Islet precursor cell (in vitro differentiated cells): ENCODE measurements around the gene GRIPAP1.
A peak's percentile ranks its signal among the peaks of the same experiment; 100 is the strongest.

ENCODE experiments used
- DNase-seq: peaks from one replicate; pipeline ENCODE4 v3.0.0-alpha.2; 2018

GRIPAP1 gene

GRCh38 chrX:49002091-49002935 is at the start of gene GRIPAP1:
TSS of gene GRIPAP1 (minus strand) at chrX:49002264. CDS start at chrX:49002229, 35 bp downstream.
- DNase-seq: peak; percentile 91

DNA sequence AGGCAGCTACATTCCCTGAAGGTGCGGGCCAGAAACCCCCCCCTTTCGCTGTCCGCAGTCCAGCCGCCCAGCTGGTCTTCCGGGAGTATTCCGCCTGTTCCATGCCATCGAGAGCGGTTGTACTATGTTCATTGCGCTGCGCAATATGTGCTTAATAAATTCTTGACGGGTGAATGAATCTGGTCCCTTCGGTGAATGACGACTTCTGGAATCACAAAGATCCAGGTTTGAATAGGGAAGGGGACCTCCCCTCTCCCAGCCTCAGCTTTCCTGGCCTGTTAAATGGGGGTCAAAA is 41.9 kb upstream of the GRIPAP1 start:
- DNase-seq: no peak

DNA sequence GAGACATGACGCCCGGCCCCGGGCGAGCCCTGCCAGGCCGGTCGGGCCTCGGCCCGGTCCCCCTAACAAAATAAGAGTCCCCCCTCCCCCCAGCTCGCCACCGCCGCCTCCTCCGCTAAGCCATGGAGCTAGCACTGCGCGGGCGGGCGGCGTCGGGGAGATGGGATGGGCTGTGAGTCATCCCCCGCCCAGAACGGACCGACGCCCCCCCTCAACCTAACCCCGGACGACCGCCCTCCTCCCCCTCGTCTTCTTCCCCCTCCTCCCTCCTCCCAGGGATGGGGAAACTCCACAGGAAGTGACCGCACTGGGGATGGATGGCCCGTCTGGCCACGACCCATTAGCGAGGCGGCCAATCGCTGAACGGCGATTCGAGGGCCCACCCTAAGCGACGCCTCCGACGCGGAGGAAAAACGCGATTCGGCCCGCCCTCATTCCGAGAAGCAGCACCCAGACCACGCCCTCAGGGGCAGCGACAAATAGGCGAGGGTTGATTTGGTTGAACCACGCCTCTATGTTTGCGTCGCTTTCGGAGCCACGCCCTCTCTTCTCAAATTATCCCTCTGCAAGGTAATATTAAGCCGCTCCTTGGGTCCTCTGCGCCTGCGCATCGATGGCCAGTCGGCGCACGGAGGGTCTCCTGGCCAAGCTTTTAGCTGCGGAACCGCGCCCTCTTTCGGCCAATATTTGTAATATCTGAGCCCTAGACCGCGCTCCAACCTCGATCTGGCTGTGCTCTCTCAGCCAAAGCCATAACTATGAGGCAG is 41.3 kb upstream of the GRIPAP1 start, which contains the start of gene TFE3:
TSS of gene TFE3 (minus strand) at position 138 of the 767 bp plus-strand sequence. CDS start at position 7, 131 bp downstream.
- peak; percentile 99 for DNase-seq

- no peak for DNase-seq
Observed at GRCh38 chrX:49042581-49043219, 40.6 kb upstream of the GRIPAP1 start.

GRCh38 chrX:49041744-49042580 is 39.9 kb upstream of the GRIPAP1 start:
- DNase-seq: no peak

- no peak for DNase-seq
Observed at GRCh38 chrX:49040376-49040955, 38.4 kb upstream of the GRIPAP1 start.

DNA sequence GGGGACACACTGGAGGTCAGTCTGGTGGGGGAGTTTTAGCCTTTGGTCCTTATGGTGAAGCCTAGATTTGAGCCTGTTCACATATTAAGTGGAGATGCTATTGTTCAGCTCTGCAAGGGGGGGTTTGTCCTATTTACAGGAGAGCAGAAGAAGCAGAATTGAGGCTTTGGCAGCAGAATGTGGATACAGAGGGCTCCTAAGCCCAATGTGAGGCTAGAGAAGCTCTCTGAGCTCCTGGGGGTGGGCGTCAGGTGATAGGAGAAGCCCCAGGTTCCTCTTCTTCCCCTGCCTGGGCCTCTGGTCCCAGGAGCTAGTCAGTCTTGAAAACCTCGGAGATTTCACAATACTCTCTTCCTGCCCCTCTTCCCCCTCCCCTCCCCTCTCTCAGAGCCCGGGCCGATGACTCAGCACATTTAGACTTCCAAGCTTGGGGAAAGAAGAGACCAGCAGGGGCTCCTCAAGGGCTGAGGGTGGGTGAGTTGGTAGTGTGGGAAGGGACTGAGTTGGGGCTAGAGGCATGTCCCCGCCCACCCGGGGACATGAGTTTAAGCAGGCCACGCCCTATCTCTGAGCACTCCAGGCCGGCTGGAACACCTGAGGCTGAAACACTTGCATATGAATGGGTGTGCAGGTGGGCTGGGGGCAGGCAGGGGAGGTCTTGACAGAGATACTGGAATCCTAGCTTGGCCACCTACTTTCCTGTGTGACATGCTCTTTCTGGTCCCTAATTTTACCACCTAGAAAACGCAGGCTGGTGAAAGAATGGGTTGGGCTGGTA is 37.7 kb upstream of the GRIPAP1 start:
- peak; percentile 98 for DNase-seq

GRCh38 chrX:49037883-49038475 is 35.9 kb upstream of the GRIPAP1 start:
- no peak for DNase-seq

- no peak for DNase-seq
Observed at GRCh38 chrX:49030283-49030682, 28.2 kb upstream of the GRIPAP1 start.

DNA sequence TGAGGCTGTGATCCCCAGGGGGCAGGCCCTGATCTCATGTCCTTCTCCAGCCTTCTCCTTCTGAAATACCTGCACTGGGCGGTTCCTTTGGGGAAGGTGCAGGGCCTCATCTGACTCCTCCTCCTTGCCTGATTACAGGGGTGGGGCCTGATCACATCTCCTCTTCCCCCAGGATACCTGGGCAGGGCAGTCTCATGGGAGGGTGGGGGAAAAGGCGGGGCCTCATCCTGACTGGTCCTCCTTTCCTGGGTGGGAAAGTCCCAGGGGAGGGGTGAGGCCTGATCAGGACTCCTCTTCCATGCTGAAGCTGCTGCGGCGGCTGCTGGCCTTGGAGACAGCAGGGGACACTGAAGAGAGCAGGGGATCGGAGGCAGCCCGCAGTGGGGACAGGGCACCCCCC is 27.8 kb upstream of the GRIPAP1 start:
- peak; percentile 74 for DNase-seq

DNA sequence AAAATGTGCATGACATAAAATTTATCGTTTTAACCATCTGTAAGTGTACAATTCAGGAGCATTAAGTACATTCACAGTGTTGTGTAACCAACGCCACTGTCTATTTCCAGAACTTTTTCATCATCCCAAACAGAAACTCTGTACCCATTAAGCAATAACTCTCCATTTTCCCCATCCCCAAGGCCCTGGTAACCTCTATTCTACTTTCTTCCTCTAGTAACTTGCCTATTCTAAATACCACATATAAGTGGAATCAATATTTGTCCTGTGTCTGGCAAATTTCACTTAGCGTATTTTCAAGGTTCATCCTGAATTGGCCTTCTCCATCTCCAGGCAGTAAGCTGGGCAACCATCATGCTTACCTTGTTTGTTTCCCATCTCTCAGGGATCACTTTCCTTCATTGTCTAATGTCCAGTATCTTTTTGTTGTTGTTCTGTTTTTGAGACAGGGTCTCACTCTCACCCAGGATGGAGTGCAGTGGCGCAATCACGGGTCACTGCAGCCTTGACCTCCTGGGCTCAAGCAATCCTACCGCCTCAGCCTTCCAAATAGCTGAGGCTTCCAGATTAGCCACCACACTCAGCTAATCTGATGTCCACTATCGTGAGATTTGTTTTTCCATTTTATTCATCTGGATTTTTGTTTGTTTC is 17.7 kb upstream of the GRIPAP1 start:
- no peak for DNase-seq

DNA sequence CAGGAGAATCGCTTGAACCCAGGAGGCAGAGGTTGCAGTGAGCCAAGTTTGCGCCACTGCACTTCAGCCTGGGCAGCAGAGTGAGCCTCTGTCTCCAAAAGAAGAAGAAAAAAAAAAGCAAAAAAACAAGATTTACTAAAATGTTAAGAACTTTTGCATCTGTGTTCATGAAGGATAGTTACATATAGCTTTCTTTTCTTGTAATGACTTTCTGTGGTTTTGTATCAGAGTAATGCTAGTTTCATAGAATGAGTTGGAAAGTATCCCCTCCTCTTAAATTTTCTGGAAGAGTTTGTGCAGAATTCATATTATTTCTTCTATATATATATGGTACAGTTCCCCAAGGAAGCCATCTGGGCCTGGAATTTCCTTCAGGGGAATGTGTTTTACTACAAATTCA is 17.0 kb upstream of the GRIPAP1 start:
- no peak for DNase-seq

DNA sequence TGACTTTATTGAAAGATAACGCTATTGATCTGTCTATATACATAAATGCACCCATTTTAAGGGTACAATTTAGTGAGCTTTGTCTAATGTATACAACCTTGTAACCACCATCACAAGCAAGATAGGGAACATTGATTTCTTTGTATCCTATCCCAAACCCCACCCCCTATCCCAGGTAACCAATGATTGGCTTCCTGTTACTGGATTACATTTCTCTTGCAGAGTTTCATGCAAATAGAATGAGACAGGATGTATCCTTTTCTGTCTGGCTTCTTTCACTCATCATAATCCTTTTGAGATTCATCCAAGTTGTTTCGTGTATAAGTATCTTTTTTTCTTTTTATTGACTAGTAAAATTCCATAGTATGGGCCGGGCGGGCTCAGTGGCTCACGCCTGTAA is 1.6 kb upstream of the GRIPAP1 start:
- no peak for DNase-seq

DNA sequence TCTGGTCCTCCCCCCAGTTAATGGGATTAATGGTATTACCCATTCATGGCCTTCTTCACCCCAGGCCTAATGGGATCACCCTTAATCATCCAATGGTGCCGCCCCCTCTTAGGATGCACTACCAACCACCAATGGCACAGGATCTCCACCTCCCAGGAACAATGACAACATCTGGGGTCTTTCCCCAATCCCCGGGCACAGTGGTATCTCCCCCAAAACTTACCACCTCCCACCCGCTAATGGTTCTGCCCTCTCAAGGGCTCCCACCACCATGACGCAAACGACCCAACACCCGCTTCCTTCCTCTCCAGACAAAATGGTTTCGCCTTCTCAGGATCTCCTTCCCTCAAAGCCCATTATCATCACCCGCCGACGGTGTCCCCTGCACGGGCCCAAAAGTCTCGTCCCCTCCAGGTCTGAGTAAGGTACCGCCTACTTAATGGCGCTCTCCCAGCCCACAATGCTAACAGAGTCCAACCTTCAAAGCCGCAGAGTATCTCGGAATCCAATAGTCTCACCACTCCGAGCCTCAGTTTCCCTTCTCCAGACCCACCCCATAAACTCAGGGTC is 458 bp downstream of the GRIPAP1 start:
- DNase-seq: no peak

DNA sequence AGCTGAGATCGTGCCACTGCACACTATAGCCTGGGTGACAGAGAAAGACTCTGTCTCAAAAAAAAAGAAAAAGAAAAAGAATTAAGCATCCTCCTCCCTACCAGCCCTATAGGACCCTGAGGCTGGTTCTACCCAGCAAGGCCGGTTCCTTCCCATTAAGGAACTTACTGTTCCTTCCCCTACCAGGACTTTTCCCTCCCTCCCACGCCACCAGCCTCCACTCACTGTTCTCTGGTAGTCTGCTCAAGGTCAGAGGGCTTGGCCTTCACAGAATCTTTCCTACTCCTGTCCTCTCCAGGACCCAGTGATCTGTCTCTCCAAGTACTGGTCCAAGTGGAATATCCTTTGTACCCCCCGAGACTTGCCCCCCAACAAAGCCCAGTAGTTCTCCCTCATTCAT is 1.4 kb downstream of the GRIPAP1 start:
- no peak for DNase-seq

DNA sequence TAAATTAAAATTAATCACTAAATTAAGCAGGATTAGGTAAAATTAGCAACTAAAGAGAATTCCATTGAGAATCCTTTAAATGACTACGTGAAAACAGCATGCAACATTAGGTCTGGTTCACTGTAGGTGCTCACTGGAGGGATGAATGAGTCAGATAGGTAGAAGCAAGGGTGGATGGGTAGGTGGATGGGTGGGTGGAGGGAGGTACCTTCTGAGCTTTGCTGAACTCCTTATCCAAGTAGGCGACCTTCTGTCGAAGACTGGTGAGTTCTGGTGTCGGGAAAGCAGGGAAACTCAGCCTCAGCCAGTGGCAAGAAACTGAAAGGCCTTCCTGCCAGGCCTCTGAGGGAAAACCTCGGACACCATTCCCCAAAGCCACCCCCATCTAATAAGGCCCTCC is 3.0 kb downstream of the GRIPAP1 start:
- no peak for DNase-seq

DNA sequence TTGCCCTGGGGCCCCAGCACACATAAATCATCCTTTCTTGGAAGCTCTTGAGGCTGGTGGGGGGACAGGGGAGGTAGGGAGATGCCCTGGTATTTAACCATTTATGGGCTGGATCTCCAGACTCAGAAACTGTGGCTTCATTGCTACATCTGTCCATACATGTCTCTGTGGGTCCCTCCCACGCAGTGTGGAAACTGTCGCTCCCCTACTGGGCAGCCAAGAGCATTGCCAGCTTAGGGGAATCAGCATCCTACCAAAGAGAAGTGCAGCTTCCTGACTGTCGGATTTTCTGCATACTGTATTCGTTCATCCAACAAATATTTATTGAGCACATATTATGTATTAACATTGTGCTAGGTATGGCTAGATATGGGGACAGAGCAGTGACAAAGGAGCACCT is 3.7 kb downstream of the GRIPAP1 start:
- DNase-seq: no peak

DNA sequence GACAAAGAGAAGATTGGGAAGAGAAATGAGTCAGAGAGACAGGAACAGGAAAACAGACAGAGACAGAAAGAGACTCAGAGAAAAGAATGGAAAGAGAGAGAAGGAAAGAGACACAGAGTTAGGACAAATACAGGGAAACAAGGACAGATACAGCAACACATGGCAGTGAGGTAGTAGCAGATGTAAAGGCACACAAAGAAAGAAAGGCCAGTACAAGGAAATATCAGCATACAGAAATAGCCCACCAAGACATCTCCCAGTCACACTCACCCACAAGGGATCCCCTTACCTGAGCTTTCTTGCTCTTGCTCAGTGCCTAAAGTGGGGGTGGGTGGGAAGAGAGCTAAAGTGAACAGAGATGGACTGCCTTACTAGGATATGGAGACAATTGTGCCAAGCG is 4.2 kb downstream of the GRIPAP1 start:
- DNase-seq: no peak

GRCh38 chrX:48997455-48997854 is 4.6 kb downstream of the GRIPAP1 start:
- no peak for DNase-seq

- DNase-seq: no peak
Observed at GRCh38 chrX:48996969-48997368, 5.1 kb downstream of the GRIPAP1 start.
